GM12878 (cell line): ENCODE data around the gene ARHGAP26. TPM values are rescaled to one million over a fixed set of nuclear protein-coding genes. Genes with fewer than 3 reads are reported as not detected.

Source experiments
- CEBPB ChIP-seq, 2 experiments: fragments of 150-350 bp in 1 of 2; IDR thresholded peaks; 2 replicates each; pipeline ENCODE4 v1.6.1; 2012 to 2014; ENCODE audit warnings: low read depth in 2 of 2, low read length in 2 of 2, borderline replicate concordance in 1 of 2, inconsistent platforms in 1 of 2
- MLLT1 ChIP-seq: fragments of 450-650 bp; IDR thresholded peaks from 2 replicates; pipeline ENCODE4 v1.6.1; 2016; ENCODE audit warnings: mild to moderate bottlenecking
- YY1 ChIP-seq: IDR thresholded peaks from 2 replicates; pipeline ENCODE4 v1.6.1; 2011; ENCODE audit warnings: low read depth, mild to moderate bottlenecking, low read length
- ZNF622 ChIP-seq: fragments of 450-650 bp; IDR thresholded peaks from 2 replicates; pipeline ENCODE4 v1.6.1; 2017; ENCODE audit warnings: mild to moderate bottlenecking, inconsistent platforms
- ZNF687 ChIP-seq: fragments of 450-650 bp; IDR thresholded peaks from 2 replicates; pipeline ENCODE4 v1.6.1; 2017; ENCODE audit warnings: mild to moderate bottlenecking, moderate library complexity
- polyA plus RNA-seq, 11 experiments: library from polyadenylated mRNA; depleted of rRNA in 4 of 11; unstranded in 6 of 11; stranded (reverse) in 5 of 11; fragments of >200 nt; fragmentation: Nextera tagmentation in 4 of 11; fragmentation: Illumina TruSeq in 1 of 11; extraction: Ambion mirVana in 4 of 11; extraction: Trizol in 1 of 11; gene quantifications; 1 replicate in 1 of 11; 2 replicates in 10 of 11; pipeline versions ENCODE4 v1.2.1 to v1.2.3, GENCODE V29; 2011 to 2016; ENCODE audit warnings: inconsistent platforms in 2 of 11, missing spikeins in 2 of 11, low read depth in 1 of 11
- total RNA-seq, 4 experiments: library from RNA; depleted of rRNA in 3 of 4; stranded (reverse); fragments of >200 nt in 3 of 4; fragmentation: Illumina TruSeq in 1 of 4; extraction: Trizol in 1 of 4; gene quantifications; 2 replicates each; pipeline versions ENCODE4 v1.2.1 to v1.2.3, GENCODE V29; 2013 to 2021

ARHGAP26 gene
- total and polyA plus RNA-seq, 10 of the 15 experiments (the other 5 are each of a cell fraction or from before 2014, with no cell fraction given): 9.4 to 41.5 (median 19.3) TPM

- TF ChIP-seq ZNF687: no peak
- TF ChIP-seq CEBPB (IDR thresholded peaks at IDR 0.05; ENCODE audit: borderline replicate concordance in 1 of 2, low read depth in 2 of 2, low read length in 2 of 2): no peak
- no peak for TF ChIP-seq MLLT1
- TF ChIP-seq YY1: no peak
- no peak for TF ChIP-seq ZNF622
Measured at GRCh38 chr5:142782976-142783530, 12.9 kb downstream of the ARHGAP26 start (continued).
